Ectodermal cell (in vitro differentiated cells): ENCODE results near the gene KLF14. TPM values are rescaled to one million over a fixed set of nuclear protein-coding genes. Genes with fewer than 3 reads are reported as not detected.
A peak's percentile ranks its signal among the peaks of the same experiment; 100 is the strongest.
"Not testable (repeated sequence)": the region's sequence is repeated elsewhere in the genome, so short reads cannot be mapped to it uniquely, and the experiment has no call there.

Source experiments
- H3K27ac ChIP-seq: 2 replicates; pipeline ENCODE4 v1.7.0; 2013; ENCODE audit warnings: mild to moderate bottlenecking, low read depth, low read length; ENCODE audit not compliant: insufficient read depth, poor library complexity, severe bottlenecking
- H3K27me3 ChIP-seq: 2 replicates; pipeline ENCODE4 v1.7.0; 2013; ENCODE audit warnings: mild to moderate bottlenecking, low read length; ENCODE audit not compliant: insufficient read depth, control insufficient read depth, poor library complexity, severe bottlenecking
- H3K36me3 ChIP-seq: one replicate; pipeline ENCODE4 v1.7.0; 2013; ENCODE audit warnings: low read length; ENCODE audit not compliant: control insufficient read depth, insufficient read depth
- H3K4me1 ChIP-seq: one replicate; pipeline ENCODE4 v1.7.0; 2013; ENCODE audit warnings: low read length; ENCODE audit not compliant: control insufficient read depth, insufficient read depth
- H3K4me3 ChIP-seq: 2 replicates; pipeline ENCODE4 v1.7.0; 2013; ENCODE audit warnings: low read depth, low read length, control low read depth; ENCODE audit not compliant: insufficient read depth
- H3K9me3 ChIP-seq: 2 replicates; pipeline ENCODE4 v1.7.0; 2013; ENCODE audit warnings: mild to moderate bottlenecking, low read length, moderate library complexity; ENCODE audit not compliant: control insufficient read depth
- WGBS, 2 experiments: methylation state at CpG; one replicate each; pipeline ENCODE4 v1.1.7; 2013; ENCODE audit warnings: missing lambda C conversion rate in 2 of 2; 5-methylcytosine and 5-hydroxymethylcytosine counted together
- polyA plus RNA-seq, 4 experiments: library from polyadenylated mRNA; stranded (reverse); fragments of 50-300 nt; gene quantifications; one replicate each; pipeline ENCODE4 v1.2.3, GENCODE V29; 2013

Gene KLF14
- not detected for polyA plus RNA-seq (2013, experiment 1 of 4)
- not detected for polyA plus RNA-seq (2013, experiment 2 of 4)
- polyA plus RNA-seq (2013, experiment 3 of 4) = not detected
- not detected for polyA plus RNA-seq (2013, experiment 4 of 4)

DNA sequence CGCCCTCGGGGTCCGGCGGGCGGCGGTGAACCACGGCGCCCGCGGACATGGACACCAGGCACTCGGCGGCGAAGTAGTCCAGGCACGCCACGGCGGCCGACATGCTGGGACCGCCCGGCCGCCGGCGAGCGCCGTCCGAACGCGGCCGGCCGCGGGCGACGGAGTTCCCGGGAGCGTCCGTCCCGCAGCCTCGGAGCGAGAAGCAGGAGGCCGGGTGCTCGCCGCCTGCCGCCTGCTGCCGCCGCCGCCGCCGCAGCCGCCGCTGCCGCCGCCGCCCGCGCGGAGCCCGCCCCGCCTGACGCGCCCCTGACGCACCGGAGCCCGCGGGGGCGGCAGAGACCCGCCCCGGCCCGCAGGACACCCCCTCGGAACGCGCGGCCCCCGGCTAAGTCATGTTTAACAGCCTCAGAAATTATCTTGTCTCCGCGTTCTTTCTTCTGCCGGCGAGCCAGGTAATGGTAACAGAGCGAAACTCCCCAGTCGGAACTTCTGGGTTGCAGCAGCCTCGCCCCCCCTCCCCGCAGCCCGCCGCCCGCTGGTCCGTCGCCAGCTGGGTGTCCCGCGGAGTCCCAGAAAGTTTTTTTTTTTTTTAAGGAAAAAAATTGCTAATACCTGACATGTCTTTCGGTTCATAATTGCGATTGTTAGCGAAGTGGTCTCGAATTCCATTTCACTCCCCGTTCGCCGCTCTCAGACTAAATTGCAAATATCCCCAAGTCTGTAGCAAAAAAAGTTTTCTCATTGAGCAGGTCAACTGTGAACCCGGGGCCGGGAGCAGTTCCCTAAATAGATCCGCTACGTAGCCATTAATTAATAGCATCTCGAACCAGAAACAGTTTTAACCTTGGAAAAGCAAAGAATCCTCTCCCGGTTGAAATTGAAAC, at the start of gene KLF14:
Gene KLF14, minus strand, starts transcription at position 277 of the 884 bp plus-strand sequence. Its CDS starts 174 bp downstream, at position 103.
- Histone ChIP-seq H3K4me3 (peak within 1 kb of the TSS; percentile 44), H3K9me3 (peaks cover 8% of the 10 kb centered on the region), H3K27ac (no peak within 1 kb of the TSS), H3K36me3 (peaks cover 6% of the 10 kb centered on the region), H3K27me3 (peaks cover 97% of the 10 kb centered on the region), H3K4me1 (peaks cover 4% of the 10 kb centered on the region)
- 0 to 1% methylated on average over 100 of the region's 100 CpGs for WGBS, 2 experiments

DNA sequence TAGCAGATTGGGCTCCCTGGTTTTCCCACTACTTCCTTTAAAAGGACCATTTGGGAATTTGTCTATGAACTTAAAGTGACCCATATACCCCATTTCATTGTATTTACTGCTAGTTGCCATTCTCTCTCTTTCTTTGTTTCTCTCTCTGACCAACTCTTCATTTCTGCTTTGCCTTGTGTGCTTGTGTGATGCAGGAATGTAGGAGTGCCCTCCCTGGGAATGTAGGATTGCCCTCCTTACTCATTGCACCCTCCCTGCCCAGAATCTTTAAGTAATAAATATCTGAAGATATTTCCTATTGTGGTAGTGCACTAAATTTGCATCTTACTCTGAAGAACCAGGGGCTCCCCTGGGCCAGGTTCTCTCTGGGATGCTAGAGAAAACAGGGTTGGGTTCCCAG, 47.3 kb upstream of the KLF14 start:
- H3K9me3 ChIP-seq = no peaks in the 10 kb centered on the region
- no peak overlapping the region for H3K27ac ChIP-seq
- no peaks in the 10 kb centered on the region for H3K27me3 ChIP-seq
- no peaks in the 10 kb centered on the region for H3K36me3 ChIP-seq
- no peak overlapping the region for H3K4me3 ChIP-seq
- H3K4me1 ChIP-seq = no peaks in the 10 kb centered on the region

DNA sequence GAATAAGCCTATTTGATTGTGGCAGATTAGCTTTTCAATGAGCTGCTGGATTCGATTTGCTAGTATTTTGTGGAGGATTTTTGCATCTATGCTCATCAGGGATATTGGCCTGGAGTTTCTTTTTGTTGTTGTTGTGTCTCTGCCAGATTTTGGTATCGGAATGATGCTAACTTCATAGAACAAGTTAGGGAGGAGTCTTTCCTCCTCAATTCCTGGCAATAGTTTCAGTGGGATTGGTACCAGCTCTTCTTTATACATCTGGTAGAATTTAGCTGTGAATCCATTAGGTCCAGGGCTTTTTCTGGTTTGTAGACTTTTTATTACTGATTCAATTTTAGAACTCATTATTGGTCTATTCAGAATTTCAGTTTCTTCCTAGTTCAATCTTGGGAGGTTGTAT, 43.4 kb upstream of the KLF14 start:
- H3K4me1 ChIP-seq = no peaks in the 10 kb centered on the region
- no peaks in the 10 kb centered on the region for H3K9me3 ChIP-seq
- 93 to 94% methylated on average over 2 of the region's 2 CpGs for WGBS, 2 experiments
- H3K4me3 ChIP-seq = no peak overlapping the region
- H3K27ac ChIP-seq = no peak overlapping the region
- no peaks in the 10 kb centered on the region for H3K36me3 ChIP-seq
- no peaks in the 10 kb centered on the region for H3K27me3 ChIP-seq

- not testable (repeated sequence) for H3K27ac ChIP-seq
- 85 to 94% methylated on average over 5 of the region's 5 CpGs for WGBS, 2 experiments
These were observed 38.4 kb upstream of the KLF14 start for GRCh38 chr7:130772456-130772855.

GRCh38 chr7:130768854-130769253, 34.8 kb upstream of the KLF14 start:
- no peaks in the 10 kb centered on the region for H3K4me1 ChIP-seq
- no peak overlapping the region for H3K4me3 ChIP-seq
- 93 to 100% methylated on average over 1 of the region's 1 CpG for WGBS, 2 experiments
- no peaks in the 10 kb centered on the region for H3K36me3 ChIP-seq
- H3K27ac ChIP-seq = no peak overlapping the region
- H3K9me3 ChIP-seq = no peaks in the 10 kb centered on the region
- no peaks in the 10 kb centered on the region for H3K27me3 ChIP-seq

More at GRCh38 chr7:130772456-130772855, 38.4 kb upstream of the KLF14 start:
- H3K4me1 ChIP-seq, H3K27me3 ChIP-seq, H3K4me3 ChIP-seq, H3K9me3 ChIP-seq, H3K36me3 ChIP-seq: not testable (repeated sequence)

GRCh38 chr7:130764569-130764968, 30.6 kb upstream of the KLF14 start:
- H3K4me3 ChIP-seq, H3K36me3 ChIP-seq, H3K4me1 ChIP-seq, H3K27me3 ChIP-seq, H3K9me3 ChIP-seq, H3K27ac ChIP-seq: not testable (repeated sequence)
- 86 to 98% methylated on average over 1 to 3 of the region's 4 CpGs for WGBS, 2 experiments

GRCh38 chr7:130758429-130759056, 24.5 kb upstream of the KLF14 start:
- Histone ChIP-seq H3K27ac (no peak overlapping the region), H3K4me1 (no peaks in the 10 kb centered on the region), H3K27me3 (no peaks in the 10 kb centered on the region), H3K36me3 (no peaks in the 10 kb centered on the region), H3K9me3 (no peaks in the 10 kb centered on the region), H3K4me3 (no peak overlapping the region)
- 0% methylated on average over 1 of the region's 2 CpGs; no CpG with 5 or more reads in 1 of the 2 experiments for WGBS, 2 experiments

DNA sequence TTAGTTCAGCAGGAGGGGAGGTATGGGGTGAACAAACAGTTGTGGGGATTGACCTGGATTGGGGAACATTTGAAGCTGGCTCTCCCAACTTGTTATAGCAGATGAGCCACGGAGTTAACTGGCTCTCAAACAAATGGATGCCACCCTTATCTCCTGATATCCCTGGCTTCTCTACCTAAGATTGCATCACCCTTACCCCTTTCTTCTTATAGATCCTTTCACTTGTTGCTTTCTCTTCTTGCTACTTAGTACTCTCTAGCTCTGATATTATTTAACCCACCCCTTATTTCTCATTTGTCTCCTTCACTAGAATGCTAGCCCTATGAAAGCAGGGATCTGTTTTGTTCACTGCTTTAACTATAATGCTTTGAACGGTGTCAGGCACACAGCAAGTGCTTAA, 22.3 kb upstream of the KLF14 start:
- no peaks in the 10 kb centered on the region for H3K36me3 ChIP-seq
- H3K27ac ChIP-seq = no peak overlapping the region
- no peak overlapping the region for H3K4me3 ChIP-seq
- no peaks in the 10 kb centered on the region for H3K27me3 ChIP-seq
- WGBS, 2 experiments = 82 to 86% methylated on average over 1 to 2 of the region's 2 CpGs
- no peaks in the 10 kb centered on the region for H3K4me1 ChIP-seq
- H3K9me3 ChIP-seq = no peaks in the 10 kb centered on the region

- Histone ChIP-seq H3K27ac (no peak overlapping the region), H3K27me3 (no peaks in the 10 kb centered on the region), H3K4me3 (no peak overlapping the region), H3K9me3 (no peaks in the 10 kb centered on the region), H3K36me3 (no peaks in the 10 kb centered on the region), H3K4me1 (no peaks in the 10 kb centered on the region)
- 90 to 91% methylated on average over 8 of the region's 8 CpGs for WGBS, 2 experiments
These were observed 18.4 kb upstream of the KLF14 start for GRCh38 chr7:130752424-130752823.

DNA sequence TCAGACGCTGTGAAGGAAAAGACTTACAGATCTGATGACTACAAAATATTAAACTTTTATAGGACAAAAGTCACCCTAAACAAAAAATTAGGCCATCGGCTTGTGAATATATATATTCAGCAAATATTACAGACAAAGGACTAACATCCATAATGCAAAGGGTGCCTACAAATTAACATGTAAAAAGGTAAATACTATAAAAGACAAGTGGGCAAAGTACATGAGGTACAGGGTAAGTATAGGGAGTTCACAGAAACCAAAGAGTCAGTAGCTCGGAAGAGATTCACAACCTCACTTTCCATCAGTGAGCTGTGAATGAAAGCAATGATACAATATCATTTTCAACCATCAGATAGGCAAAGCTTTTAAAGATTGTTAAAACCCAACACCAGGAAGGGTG, 16.7 kb upstream of the KLF14 start:
- Histone ChIP-seq H3K4me1 (no peaks in the 10 kb centered on the region), H3K36me3 (no peaks in the 10 kb centered on the region), H3K9me3 (no peaks in the 10 kb centered on the region), H3K4me3 (no peak overlapping the region), H3K27me3 (no peaks in the 10 kb centered on the region), H3K27ac (no peak overlapping the region)
- WGBS, 2 experiments = 96 to 100% methylated on average over 1 to 2 of the region's 3 CpGs
